HG02885 (cell line): ENCODE data around the gene P2RX2.

Experiments
- ATAC-seq: cut with Tn5 transposase; IDR thresholded peaks from one replicate; pipeline ENCODE4 v1.9.1; 2021; ENCODE audit warnings: mild to moderate bottlenecking; ENCODE audit not compliant: unreplicated experiment, poor library complexity

The P2RX2 gene

DNA sequence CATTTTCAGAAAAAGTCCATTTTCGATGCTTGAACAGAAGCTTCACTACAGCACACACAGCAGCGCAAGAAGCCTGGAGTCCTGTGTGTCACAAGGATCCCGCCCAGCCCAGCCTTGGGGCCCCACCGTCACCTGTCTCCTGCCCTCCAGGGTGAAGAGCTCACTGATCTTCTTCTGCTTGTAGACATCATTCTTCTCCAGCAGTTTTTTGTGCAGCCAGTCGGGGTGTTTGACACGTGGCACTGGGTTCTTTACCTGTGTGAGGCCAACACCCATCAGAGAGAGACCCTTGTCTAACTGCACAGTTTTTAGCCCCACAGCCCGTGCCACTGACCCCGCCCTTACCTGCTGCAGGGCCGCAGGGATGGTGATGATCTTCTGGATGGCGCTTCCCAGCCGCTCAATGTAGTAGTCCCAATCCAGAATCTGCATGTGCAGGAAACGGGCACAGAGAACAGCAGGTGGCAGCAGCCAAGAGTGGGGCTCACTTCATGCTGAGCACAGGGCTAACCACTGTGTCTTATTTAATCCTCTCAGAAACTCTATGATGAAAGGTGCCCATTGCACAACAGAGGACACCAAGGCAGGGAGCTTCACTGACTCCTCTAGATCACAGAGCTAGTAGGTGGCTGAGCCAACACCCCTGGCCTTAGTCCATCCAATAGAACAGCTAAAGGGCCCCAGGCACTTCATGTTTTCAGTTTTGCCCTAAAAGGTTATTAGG is 38.6 kb downstream of the P2RX2 start:
- ATAC-seq = no peak

DNA sequence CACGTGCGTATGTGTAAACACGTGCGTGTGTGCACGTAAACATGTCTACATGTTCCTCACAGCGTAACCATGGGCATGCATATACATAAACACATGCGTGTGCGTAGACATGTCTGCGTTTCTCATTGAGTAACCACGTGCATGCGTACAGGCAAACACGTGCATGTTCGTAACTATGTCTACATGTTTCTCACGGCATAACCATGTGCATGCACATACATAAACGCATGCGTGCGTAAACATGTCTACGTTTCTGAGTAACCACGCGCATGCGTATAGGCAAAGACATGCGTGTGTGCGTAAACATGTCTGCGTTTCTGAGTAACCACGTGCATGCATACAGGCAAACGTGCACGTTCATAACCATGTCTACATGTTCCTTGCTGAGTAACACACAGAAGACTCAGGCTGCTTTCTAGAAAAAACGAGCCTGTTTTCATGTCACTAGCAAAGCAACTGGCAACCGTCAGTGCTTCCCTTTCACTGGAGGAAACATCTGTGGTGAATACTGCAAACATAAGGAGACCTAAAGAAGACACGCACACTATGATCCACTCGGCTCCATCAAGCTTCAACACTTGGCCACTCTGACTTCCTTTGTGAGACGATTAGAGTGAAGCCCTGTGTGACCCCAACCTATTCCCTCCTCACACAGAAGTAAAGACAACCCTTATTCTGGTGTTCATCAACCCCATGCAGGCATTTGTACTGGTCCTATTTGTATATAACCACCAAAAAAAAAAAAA is 39.7 kb downstream of the P2RX2 start:
- no peak for ATAC-seq

DNA sequence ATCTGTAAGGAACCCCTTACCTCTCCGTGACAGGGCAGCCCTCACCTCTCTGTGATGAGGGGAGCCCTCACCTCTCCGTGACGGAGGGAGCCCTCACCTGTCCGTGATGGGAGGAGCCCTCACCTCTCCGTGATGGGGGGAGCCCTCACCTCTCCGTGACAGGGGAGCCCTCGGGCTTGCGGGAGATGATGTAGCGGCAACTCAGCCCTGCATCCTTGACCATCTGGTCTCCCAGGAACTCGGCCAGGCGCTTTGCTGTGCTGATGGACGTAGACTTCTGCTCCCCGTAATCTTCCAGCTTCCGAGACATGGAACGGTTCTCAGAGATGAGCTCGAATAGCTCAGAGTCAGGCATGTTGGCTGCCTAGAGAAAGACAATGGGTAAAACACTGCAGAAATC is 40.6 kb downstream of the P2RX2 start:
- no peak for ATAC-seq

DNA sequence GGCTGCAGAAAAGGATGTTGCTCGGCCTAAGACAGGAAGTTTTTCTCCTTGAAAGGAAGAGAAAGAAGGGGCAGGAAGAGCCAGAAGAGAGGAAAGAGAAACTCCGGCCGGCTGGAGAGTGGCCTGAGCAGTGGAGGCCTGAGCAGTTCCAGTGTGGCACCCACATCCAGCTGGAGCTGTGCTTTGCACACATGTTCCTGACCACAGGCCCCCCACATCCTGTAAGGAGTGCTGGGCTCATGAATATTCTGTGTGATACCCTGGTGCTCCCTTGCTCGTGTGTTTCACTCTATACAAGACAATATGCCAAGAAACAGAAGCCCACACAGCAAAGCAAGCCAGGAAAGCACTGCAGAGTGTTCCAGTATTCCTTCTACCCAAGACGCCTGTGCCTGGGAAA is 41.5 kb downstream of the P2RX2 start:
- no peak for ATAC-seq

DNA sequence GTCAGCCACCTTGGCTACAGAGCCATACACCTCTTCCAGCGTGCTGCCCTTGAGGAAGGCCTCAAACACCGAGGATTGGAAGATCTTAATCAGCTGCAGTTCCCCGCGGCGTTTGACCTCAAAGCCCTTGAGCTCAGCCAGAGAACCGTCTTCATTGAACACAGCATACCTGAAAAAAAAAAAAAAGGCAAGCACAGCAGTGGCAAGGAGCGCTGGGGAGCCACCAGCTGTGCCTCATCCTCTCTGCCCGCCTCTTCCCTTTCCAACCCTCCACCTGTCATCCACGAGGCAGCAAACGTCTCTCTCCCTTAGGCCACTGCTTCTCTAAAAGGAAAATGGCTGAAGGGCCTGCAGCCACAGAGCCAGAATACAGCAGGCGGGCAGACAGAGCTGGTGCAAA is 42.4 kb downstream of the P2RX2 start:
- no peak for ATAC-seq

DNA sequence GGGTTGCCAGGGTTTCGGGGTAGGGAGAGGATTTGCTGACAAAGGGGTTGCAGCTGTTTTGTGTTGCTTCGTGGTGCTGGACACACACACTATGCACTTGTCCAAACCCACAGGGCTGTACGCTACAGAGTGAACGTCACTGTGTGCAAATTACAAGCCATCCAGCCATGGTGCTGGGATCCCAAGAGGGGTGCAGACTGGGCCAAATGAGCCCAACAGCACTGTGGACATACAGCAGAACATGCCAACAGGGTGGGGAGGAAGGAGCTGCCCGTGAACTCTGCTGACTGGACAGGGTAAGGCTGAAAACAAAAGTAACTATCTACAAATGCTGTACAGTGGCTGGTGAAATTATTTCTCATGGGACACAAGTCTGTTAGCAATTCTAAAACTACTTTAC is 43.4 kb downstream of the P2RX2 start:
- no peak for ATAC-seq

DNA sequence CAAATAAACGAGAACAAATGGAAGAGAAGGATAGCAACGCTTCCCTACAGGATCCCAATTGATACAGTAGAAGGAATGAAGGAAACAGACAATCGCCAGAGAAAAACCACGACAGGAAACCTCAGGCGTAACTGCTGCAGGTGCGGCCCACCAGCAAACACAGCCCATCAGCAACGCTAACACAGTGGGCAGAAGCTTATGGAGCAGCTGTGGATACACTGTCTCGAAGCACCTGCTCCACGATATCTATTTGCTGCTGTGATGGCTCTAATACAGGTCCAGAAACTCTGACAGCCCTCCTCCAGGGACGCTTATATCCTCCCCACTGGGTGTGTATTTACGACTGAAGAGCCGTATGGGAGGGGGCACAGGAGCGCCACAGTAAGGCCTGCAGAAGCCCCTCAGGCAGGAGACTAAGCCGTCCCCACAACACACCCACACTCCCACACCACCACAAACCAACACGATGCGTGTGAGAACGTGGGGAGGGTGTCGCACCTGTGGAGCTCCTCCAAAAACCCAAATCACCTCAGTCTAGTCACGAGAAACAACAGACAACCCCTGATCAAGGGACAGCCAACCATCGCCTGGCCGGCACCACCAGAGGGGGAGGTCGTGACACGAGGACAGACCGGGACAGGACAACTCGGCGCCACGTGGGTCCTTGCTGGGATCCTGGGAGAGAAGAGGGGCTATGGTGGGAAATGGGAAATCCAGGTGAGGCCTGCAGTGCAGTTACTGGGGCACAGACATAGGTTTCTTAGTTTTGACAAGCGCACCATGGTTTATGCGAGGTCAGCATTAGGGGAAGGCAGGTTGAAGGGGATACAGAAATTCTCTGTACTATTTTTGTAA is 44.6 kb downstream of the P2RX2 start:
- no peak for ATAC-seq

DNA sequence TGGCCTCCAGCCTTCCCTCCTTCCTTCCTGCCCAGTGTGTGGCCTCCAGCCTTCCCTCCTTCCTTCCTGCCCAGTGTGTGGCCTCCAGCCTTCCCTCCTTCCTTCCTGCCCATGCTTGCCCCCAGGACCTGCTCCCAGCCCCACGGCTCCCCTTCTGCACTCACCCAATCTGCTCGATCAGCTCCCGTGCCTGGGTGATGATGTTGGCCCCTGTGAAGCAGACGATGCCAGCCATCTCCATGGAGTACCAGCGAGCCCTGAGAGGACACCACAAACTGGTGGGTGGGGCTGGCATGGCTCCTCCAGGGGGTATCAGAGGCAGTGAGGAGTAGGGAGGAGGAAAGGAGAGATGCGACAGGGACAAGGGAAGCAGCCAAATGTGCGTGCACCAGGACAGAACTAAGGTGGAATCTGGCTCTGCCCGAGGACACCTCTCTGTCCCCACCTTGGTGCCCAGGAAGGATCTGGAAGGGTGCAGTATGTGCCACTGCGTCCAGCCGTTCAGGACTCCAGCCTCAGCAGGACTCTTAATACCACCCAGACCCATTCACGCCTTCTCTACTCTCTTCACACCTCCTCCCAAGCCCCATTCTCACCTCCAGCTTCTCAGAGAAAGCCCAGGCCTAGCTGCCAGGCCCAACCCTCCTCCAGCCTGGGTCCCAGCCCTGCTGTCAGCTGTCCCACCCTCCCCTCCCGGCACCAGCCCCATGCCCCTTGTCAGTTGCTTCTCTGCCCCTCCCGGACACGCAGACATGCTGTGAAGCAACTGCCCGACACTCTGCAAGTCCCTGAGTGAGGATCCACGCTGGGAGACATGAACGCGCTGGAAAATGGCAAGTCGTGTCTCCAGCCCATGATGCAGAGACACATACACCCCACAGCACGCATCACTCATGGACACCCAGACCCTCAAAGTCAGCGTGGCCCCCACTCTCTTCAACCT is 45.9 kb downstream of the P2RX2 start:
- no peak for ATAC-seq

DNA sequence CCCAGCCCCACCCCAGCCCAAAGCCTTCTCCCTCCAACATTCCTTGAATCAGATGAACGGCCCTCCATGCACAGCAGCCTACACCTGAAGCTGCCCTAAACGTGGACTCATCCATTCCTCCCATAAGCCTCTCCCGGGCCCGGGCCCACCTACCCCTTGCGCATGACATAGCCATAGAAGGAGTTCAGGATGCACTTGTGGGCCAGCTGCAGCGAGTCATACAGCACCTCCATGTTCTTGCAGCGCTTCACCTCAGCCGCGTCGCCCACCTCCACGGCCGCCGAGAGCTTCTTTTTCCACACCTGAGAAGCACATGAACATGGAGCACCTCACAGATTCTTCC is 46.5 kb downstream of the P2RX2 start:
- no peak for ATAC-seq

DNA sequence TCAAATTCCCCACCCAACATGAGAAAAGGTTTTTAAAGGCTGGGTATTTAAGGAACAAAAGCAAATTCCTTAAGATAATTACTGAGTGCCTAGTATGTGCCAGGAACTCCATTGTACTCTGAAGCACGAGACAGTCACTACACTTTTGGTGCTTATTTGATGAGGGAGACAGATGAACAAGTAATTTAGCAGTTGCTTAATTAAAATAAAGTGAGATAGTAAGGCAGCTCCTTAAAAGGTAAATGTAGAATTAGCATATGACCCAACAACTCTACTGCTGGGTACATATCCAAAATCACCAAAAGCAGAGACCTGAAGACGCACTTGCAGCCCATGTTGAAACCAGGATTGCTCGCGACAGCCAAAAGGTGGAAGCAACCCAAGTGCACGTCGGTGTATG is 47.2 kb downstream of the P2RX2 start:
- no peak for ATAC-seq

DNA sequence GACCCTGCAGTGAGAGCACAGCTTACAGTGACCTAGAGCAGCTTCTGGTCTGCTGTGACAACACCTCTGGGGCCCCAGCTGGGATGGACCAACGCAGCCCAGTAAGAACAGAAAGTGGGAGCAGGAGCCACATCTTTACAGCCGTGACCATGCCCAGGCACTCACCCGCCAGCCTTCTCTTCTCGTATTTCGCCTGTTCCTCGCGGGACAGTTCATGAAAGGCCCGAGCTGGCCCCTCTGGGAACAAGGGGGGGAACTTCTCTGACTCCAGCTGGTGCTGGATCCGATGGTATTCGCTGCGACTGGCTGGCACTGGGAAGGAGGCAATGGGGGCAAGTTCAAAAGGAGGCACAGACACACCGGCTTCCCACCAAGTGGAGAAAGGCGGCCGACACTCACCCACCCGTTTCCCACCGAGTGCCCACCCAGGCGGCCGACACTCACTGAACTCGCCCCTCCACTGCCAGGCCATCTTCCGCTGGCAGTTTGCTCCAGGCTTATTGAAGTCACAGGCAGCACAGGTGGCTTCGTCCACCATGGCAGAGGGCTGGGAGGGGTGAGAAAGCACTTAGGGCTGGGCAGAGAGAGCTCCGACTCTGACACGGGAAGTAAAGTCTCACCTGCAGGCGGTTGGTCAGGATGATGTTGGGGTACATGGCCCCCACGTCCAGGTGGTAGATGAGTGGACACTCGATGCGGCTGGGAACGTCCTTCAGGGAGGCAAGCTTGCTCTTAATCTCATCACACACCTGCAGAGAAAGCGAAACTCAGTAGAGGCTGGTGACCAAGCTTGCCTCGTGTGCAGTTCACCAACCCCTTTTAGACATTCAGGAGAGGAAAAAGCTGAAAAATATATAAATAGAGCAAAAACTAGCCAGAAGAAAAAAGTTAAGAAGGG is 49.9 kb downstream of the P2RX2 start:
- no peak for ATAC-seq

DNA sequence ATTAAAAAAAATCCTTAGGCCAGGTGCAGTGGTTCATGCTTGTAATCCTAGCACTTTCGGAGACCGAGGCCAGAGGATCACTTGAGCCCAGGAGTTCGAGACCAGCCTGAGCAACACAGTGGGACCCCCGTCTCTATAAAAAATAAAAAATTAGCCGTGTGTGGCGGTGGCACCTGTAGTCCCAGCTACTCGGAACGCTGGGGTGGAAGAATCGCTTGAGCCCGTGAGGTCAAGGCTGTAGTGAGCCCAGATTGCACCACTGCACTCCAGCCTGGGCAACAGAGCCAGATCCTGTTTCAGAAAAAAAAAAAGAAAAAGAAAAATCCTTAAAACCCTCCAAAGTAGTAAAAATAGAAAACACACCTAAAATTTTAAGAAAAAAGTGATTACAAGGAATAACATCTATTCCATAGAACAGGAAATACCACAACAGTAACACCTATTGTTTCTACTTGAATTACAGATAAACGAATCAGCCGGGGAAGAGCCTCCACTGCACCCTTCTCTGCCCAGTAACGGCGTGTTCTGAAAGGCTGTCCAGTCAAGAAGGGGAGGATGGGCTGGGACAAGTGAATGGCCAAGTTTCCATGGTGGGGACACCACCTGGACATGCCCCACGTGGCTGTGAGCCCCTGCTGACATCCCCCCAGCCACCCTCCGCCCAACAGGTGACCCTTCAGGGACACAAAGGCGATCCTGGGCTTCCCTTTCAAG is 50.7 kb downstream of the P2RX2 start:
- ATAC-seq = no peak
